Activated T-helper 1 cell treated with Interleukin-2 at 50 U/mL for 16 hours (primary cell): ENCODE measurements around the gene GRM7.

Experiments used
- DNase-seq: peaks from one replicate; pipeline ENCODE4 v3.0.0-alpha.2; 2020; ENCODE audit warnings: low read depth

The GRM7 gene

DNA sequence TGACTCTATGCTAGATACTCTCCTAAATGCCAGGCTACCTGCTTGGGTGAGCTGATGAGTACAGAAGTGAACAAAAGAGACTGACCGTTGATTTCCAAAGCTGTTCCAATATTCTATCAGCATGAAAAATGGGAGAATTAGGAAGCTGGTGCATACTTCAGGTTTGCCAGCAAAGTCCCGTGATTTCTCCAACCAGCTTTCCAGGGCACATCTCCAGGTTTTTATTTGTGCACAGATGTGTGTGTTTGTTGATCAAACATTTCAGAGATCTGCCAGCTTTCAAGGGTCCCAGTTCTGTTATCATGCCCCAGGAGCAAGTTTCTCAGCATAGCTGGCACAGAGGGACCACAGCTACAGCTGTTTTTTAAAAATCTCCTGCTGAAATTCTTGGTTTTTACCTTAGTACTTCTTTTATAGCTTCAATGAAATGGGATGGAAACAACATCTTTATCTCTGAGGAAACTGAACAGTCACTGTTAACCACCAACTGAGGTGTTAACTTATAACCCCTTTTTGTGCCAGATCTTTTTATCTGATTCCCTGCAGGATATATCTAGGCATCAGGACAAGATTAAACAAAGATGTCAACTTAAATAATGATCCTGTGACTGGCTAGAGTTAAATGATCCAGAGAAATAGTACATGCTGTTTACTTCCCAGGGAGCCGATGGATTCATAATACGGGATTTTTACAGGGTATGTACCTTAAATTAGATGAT lies 380.8 kb downstream of the GRM7 start:
- no peak for DNase-seq

DNA sequence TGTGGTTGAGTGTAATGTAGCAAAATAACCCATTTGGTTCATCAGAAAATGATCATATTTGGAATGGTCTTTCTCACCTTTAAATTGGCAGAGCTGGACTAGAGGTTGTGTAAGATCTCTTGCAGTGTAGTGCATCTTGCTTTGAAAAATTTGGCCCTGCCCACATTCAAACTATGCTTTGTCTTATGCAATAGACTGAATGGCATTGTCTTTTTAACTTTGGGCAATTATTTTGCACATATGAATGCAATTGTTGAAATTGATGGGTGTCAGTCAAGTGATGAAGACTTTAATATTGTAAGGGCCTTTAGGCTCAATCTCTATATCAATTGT lies 381.4 kb downstream of the GRM7 start:
- no peak for DNase-seq

DNA sequence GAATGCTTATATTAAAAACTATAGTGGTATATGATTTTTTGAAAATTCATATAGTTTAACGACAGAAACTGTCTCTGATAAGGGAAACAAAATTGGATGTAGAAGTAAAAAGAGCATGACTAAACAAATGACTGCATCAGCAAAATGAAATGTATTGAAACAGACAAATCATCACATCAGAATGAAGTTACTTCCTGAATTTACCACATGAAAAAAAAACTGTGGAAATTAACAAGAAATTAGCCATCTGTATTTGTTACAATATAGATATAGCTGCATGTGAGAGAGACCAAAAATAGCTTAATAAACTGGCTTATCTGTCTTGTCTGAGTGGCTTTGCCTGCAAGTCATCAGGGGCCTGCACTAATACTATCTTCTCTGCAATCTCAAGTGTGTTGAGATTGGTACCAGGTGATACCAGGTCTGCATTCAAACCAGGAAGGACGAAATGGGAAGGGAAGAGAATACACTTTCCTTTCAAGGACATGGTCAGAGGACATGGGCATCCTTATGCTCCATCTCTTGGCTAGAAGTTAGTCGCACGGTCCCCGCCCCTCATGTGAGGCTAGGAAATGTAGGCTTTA lies 388.7 kb downstream of the GRM7 start:
- DNase-seq, result no peak

DNA sequence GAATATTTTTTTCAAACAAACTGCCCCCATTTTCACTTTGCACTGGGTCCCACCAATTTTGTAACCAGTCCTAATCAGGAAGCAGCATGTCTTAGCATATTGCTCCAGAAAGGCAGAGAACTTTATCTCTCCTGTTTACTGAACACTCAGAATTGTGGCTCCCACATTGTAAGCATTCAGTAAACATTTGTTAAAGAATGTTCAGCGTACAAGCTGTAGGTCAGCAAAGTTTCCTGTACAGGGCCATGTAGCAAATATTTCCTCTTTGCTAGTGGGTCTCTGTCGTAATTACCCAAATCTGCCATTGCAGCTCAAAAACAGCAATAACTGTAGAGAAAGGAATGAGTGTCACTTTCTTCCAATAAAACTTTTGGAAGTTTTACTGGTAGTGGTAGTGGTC lies 393.3 kb downstream of the GRM7 start:
- DNase-seq, result no peak

DNA sequence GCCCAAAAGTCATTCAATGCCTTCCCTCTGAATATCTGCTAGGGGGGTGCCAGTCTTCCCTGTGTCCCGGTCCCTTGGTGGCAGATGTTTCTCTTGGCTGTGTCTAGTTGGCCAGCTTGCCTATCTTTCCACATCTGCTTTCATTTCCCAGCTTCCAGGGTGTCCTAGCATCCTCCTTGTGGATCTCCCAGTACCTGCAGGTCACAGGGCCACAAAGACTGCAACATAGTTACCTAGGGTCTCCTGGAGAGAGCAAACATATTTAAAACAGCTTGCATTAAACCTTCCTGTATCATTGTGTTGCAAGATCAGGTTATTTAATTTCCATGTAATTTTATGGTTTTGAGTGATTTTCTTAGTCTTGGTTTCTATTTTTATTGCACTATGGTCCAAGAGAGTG lies 400.1 kb downstream of the GRM7 start:
- no peak for DNase-seq

DNA sequence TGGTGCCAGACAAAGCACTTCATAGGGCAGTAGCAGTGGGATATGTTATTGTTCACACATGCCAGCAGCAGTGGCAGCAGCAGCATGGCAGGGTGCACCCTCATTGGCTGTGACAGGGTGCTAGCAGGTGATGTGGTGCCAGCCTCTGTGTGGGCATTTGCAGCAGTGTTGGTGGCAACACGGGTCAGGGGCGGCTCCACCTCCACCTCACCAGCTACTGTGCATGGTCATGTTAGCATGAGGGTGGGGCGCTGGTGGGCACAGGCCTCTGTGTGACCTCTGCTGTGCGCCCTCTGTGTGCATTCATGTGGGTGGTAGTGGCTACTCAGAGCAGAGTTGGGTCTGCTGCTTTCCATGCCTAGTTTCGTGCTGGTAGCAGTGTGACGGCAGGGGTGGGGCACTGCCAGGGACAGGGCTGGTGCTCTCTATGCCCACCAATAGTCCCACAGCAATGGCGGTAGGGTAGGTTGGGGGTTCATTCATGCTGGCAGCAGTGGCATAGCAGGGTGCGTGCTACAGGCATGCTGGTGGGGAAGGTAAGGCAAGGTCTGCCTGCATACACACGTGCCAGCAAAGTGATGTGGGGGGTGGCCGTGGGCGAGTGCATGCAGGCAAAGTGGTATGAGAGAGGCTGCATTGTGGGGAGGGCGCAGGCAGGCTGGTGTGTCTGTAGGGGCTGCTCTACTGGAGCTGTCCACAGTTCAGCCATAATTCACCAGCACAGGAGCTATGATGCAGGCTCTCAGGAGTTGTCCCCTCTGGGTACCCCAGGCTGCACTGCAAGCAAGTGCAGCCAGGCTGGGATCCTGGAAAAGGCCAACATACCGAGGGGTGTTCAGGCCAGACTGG lies 402.7 kb downstream of the GRM7 start:
- DNase-seq, result no peak

DNA sequence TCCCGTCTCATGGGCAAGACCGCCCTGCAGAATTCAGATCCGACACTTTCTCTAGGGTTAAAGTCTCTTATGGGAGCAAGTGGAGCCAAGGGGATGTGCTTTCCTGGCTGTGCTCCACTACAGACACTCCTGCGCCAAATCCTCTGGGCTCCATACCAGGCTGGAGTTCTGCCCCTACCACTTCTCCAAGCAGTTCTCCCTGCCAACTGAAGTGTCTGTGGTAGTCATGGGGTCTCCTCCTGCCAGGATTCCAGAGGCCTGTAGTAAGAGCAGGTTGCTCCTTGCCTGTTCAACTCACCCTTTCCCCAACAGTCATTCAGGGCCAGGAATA lies 403.2 kb downstream of the GRM7 start:
- no peak for DNase-seq

DNA sequence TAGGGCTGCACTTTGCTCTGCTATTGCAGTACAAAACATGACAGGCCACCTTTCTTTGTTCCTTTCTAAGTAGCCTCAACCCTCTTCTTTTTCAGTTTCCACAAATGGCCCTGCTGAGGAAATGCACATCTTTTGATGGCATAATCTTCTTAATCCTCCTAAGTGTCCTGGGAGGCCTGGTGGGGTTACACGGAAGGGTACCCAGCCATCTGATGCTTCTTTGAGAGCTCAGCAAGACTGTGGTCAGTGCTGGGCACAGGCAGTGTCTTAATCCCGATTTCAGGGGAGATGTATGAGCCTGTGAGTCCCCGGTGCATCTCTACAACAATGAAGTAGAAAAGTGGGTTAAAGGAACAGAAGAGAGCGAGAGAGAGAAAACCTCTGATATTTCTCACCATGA lies 404.8 kb downstream of the GRM7 start:
- no peak for DNase-seq

DNA sequence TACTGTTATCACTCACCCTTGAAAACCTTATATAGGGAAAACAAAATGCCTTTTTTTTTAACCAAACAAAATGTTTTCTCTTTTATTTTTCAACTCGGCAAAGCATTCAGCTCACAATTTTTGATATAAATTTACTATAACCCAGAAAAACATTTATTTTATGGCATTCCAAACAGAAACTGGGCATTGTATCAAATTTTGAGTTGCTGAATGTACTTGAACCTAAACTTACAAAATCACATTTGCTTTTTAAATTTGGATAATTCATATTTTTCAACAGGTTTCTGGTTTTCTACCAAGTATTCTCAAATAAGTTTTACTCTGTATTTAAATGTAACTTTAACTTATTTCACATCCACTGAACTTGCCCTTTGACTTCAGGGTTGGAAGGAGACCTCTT lies 405.6 kb downstream of the GRM7 start:
- DNase-seq, result no peak

DNA sequence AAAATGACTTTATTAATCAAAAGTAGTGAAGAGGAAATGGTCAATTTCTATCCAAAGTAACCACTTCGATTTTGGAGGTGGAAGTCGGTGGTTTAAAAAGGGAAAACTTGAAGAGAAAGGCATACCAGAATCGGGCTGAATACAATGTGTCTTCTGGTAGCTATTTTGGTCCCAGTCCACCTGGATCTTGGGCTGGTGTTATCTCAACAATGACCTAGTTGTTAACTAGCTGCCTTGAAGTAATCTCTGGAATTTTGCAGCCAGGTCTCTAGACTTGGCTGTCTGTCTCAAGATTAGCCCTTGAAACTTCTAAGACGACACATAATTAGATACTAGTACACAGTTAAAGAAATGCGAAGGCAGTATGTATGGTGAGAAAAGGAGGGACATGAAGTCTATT lies 409.8 kb downstream of the GRM7 start:
- no peak for DNase-seq

DNA sequence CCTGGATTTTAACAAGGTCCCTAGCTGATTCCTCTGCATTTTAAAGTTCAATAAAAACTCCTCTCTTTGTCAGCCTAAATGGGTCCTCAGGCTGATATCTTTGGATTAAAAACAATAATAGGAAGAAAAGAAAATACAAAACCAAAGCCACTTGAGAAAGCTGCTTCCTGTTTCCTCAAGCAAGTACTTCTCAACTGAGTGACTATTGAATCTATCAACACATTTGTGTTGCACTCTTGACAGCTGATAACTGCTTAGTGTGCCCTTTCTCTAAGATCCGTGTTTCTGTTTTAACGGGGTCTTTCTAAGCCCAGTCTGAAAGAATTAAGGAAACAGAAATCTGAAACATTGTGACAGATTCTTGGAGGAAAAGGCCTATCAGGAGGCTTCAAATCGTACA lies 410.7 kb downstream of the GRM7 start:
- DNase-seq, result no peak

DNA sequence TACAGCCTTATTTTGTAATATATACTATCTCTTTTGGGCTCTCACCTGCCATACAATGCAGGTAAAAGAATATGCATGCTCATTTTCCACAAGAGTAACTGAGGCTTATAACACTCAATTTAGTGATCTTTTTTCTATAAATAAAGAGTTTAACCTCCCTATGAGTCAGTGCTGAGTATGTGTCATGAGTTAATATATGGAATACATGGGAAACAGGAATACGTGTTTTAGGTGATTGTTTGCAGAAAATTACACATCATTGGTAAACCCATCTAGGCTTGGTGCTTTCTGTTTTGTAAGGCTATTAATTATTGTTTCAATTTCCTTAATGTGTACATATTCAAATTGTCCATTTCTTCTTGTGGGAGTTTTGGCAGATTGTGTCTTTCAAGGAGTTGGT lies 411.3 kb downstream of the GRM7 start:
- DNase-seq, result no peak

DNA sequence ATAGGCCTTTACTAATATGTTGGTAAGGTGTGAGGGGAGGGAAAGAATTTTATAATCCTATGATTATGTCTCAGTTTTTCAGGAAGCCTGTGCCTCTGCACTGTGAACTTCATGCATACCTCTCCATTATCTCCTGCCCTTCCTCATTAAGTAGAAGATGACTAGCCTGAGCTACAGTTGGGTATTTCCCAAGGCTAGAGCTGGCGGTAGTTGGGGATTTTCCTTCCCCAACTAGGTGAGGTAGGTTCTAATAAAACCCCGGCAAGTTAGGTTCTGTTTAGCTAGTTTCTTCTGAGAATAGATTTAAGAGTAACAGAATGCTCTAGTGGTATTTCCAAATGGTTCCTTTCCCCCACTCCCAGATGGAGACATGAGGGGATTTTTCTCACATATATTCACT lies 414.5 kb downstream of the GRM7 start:
- no peak for DNase-seq

DNA sequence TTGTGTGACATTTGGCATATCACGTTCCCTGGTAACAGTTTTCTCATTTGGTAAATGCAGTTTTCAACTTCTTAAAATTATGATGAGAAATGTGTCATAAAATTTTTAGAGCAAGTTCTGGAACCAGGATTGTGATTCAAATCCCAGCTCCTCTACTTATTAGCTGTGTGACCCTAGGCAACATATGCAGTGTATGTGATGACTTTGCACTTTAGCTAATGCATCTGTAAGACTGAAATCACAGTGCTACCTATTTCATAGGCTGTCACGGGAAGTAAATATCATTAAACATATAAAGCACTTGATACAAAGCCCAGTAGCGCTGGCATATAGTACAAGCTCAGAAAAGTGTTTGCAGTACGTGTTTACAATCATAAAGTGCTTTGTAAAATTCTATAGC lies 419.4 kb downstream of the GRM7 start:
- no peak for DNase-seq

DNA sequence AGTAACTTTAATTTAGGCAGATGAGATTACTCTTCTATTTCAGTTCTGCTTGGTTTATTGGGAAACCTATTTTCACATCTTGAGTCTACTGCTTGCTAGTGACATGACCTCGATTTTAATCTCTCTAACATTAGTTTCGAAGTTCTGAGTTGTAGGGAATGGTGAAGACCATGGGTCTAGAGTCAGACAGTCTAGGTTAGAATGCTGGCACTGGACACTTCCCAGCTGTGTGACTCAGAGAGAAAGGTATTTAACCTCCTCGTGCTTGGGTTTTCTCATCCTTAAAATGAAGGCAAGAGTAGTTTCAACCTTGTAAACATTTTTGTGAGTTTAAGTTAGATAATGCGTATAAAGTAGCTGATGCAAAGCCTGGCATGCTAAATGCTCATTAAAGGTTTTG lies 422.1 kb downstream of the GRM7 start:
- DNase-seq, result no peak

DNA sequence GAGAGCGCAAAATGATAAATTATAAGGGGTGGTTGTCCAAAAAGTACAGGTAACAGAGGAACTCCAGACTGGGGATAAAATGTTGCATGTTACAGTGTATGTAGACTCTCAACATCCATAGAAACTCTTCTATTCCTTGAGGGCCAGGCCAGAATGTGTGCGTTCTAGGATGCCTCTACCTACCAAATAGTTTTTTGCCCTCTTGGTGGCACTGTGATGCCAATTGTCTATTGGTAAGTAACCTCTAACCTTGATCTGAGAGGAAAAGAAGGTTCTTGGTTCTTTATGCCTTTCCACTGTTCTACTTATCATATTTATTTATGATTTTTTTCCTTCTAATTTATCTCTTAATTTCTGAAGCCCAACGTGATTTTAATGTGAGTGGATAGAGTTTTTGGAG lies 424.6 kb downstream of the GRM7 start:
- DNase-seq, result no peak

DNA sequence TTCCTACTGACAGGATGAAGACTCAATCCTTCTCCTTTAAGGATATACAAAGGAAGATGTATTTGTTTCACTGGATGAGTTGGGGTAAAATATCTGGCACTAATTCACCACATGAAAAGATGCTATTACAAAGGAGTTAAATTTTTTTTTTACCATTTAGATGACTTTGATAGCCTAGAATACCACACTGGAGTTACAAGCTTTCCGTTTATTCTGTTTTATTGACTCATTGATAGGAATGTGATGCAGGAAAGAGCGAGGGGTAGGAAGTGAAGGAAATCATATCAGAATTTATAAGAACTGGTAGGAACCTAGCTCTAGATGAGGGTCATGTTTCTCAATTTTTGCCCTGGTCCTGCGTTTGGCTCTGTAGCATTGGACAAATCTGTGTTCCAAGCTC lies 427.2 kb downstream of the GRM7 start:
- no peak for DNase-seq

DNA sequence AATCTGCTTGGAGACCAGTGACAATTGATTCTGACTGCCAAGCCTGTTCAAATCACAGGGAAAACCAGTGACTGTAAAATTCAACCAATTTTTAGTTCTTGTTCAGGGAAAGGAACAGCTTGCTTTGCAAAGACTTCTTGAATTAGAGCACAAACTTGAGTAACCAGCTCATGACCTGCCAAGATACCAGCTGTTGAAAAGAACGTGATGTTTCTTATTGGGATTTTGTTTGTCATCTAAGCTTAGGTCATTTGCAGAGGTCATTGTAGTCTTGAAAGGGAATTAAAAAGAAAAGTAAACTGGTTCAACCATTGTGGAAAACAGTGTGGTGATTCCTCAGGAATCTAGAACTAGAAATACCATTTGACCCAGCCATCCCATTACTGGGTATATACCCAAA lies 428.2 kb downstream of the GRM7 start:
- DNase-seq, result no peak

DNA sequence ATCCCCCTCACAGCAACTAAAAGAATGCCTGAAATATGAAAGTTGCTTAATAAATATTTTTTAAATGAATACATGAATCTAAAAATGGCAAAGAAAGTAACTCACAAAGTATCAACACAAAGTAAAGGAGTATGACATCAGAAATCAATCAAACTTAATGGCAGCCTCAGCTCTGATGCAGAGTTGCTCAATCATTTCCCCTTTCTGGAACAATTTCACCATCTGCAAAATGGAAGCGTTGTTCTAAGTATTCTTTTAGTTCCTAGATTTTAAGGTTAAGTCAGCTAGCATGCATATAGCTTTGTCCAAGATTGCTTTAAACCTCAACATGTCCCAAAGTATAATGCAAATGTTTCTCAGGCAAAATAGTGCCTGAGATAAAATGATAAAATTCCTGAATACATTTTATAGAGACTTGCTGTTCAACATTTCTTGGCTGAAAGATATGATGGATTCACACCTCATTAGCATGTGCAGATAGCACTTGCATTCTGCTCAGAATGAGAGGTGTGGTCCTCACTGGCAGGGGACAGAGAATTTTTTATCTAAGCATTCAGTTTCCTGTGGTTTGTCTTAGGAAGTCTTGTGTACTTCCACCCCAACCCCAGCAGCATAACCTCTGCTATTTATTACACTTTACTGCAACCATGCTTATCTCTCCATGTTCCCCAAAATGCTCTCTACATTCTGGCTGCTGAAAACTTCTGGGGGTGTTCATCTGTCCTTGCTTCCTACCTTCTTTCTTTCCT lies 429.3 kb downstream of the GRM7 start:
- no peak for DNase-seq

DNA sequence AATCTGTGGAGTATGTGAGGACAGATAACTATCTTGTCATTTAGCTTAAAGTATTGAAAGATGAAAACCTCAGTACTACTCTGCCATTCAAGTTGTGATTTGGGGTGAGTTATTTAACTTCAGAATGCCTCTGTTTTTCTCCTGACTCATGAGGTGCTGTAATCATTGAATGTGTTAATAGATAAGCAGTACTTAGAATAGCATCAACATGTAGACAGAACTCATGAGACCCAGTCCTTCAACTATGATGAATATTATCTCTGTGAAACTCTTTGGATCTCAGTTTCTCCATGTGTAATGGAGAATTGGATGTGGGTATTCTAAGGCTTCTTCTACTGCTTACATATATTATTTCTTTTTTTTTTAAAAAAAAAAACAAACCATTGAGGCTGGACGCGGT lies 431.4 kb downstream of the GRM7 start:
- no peak for DNase-seq

DNA sequence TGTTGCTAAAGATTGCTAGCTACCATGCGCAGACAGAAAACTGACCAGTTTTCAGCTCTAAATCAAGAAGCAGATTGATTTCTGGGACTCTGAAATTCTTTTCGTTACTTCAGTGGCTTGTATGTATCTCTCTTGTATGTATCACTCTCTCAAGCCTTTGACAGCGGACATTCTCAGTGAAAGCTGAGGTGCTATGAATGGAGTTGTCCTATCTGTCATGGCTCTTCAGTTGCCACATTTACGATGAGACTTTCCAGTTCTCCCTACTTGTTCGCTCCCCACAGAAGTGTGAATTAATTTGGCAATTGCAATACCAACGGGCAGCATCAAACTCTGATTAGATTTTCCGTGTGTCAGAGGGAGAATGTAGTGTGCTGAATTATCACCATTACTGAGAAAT lies 432.4 kb downstream of the GRM7 start:
- no peak for DNase-seq

DNA sequence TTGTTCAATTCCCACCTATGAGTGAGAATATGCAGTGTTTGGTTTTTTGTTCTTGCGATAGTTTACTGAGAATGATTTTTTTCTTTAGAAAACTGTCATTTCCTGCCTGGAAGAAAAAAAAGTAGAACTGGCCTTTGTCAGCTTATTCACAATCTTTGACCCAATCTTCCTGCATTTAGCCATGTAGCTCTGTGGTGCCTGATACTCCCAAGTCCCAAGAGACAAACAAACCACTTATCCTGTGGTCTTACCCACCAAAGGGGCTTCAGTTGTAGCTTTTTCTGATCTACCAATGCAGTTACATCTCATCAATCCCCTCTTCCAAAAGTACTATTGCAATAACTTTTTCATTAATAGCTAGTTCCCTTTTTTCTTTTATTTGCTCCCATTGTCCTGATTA lies 444.6 kb downstream of the GRM7 start:
- no peak for DNase-seq

DNA sequence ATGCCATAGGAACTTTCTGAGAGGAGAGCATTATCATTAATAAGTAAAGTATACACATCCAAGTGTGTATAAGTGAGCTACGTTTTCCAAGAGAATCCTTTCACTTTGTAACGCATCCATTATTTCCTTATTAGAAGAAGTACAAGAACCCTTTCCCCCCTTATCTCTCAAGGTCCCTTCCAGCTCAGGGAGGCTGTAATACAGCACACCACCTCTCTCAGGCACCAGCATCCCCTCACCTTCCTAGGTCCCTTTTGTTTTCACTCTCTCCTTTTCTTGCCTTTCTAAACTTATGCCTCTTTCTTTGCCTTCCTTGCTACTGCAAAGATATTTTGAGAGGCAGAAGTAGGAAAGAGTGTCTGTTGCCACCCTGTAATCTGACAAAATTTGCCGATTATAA lies 446.0 kb downstream of the GRM7 start:
- DNase-seq, result no peak
